Stimulated activated CD4-positive, alpha-beta T cell treated with anti-CD3 and anti-CD28 coated beads, Interleukin-12 subunit alpha, Interleukin-12 subunit beta, amount 100 ng/mL, for 24 hours (primary cell): ENCODE measurements around the gene UBASH3B.

ENCODE experiments used
- DNase-seq, 2 experiments: peaks; one replicate each; pipeline ENCODE4 v3.0.0-alpha.2; 2020; ENCODE audit warnings: low read depth in 2 of 2

Gene UBASH3B

GRCh38 chr11:122731500-122731913, 76.0 kb downstream of the UBASH3B start:
- no peak for DNase-seq

GRCh38 chr11:122732342-122733315, 77.1 kb downstream of the UBASH3B start:
- no peak for DNase-seq

GRCh38 chr11:122733318-122733717, 77.8 kb downstream of the UBASH3B start:
- no peak for DNase-seq

- no peak for DNase-seq
Measured at GRCh38 chr11:122734848-122735496, 79.5 kb downstream of the UBASH3B start.

- DNase-seq, result no peak
Measured at GRCh38 chr11:122737951-122738693, 82.6 kb downstream of the UBASH3B start.

GRCh38 chr11:122741613-122742300, 86.2 kb downstream of the UBASH3B start:
- DNase-seq, result no peak

- DNase-seq, result no peak
Measured at GRCh38 chr11:122742301-122743018, 86.9 kb downstream of the UBASH3B start.

- DNase-seq, result no peak
Measured at GRCh38 chr11:122743097-122743741, 87.7 kb downstream of the UBASH3B start.

- DNase-seq, result peak; percentile 65 to 75
Measured at GRCh38 chr11:122743949-122744348, 88.4 kb downstream of the UBASH3B start.

GRCh38 chr11:122744357-122744756, 88.8 kb downstream of the UBASH3B start:
- no peak for DNase-seq

- no peak for DNase-seq
Measured at GRCh38 chr11:122745111-122745510, 89.6 kb downstream of the UBASH3B start.

- peak; percentile 46 to 49 for DNase-seq
Measured at GRCh38 chr11:122746050-122746478, 90.5 kb downstream of the UBASH3B start.

- DNase-seq, result no peak
Measured at GRCh38 chr11:122746611-122747244, 91.2 kb downstream of the UBASH3B start.

- no peak for DNase-seq
Measured at GRCh38 chr11:122747351-122747781, 91.8 kb downstream of the UBASH3B start.

- DNase-seq, result peak; percentile 38 to 40
Measured at GRCh38 chr11:122749005-122749687, 93.6 kb downstream of the UBASH3B start.

GRCh38 chr11:122750049-122750448, 94.5 kb downstream of the UBASH3B start:
- no peak for DNase-seq

- no peak for DNase-seq
Measured at GRCh38 chr11:122751292-122752070, 96.0 kb downstream of the UBASH3B start.

- no peak for DNase-seq
Measured at GRCh38 chr11:122754028-122754427, 98.5 kb downstream of the UBASH3B start.
